Measurements from ENCODE around the gene SYK.
A peak's percentile ranks its signal among the peaks of the same experiment; 100 is the strongest.

Gene SYK

GRCh38 chr9:90914868-90915483 is 113.4 kb downstream of the SYK start:
- peak; percentile 57 for DNase-seq (ENCODE audit: low read depth, low spot score)
- WGBS (ENCODE audit: insufficient coverage, insufficient read length): no CpG with 5 or more reads among the region's 7 CpGs
- no peak overlapping the region for H3K4me3 ChIP-seq (ENCODE audit: low read length)
- no peaks in the 10 kb centered on the region for H3K4me1 ChIP-seq (ENCODE audit: control insufficient read depth, insufficient read depth, low read length)
- no peaks in the 10 kb centered on the region for H3K27me3 ChIP-seq (ENCODE audit: control insufficient read depth, insufficient read depth, low read length)
- no peaks in the 10 kb centered on the region for H3K36me3 ChIP-seq (ENCODE audit: control insufficient read depth, insufficient read depth, low read length)
- no peak overlapping the region for H3K27ac ChIP-seq (ENCODE audit: low read length)
- no peaks in the 10 kb centered on the region for H3K9me3 ChIP-seq (ENCODE audit: control insufficient read depth, insufficient read depth, low read length)

DNA sequence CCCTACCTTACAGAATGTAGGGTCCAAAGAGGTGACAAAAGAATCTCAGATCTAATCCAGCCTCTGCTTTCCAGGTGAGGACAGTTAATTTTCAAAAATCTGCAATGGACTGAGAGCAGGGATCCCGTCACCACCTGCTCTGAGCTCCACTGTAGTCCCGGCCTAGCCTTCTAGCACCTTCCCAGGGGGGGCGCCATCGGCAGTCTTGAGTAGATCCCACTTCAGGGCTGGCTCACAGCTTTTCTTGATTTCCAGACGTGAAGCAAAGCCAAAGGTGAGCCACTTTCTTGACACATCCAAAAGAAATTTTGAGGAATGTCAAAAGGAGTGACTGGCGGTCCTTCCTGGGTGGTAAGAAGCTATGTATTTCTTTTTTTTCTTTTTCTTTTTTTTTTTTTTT is 114.1 kb downstream of the SYK start:
- H3K27me3 ChIP-seq (ENCODE audit: control insufficient read depth, insufficient read depth, low read length): no peaks in the 10 kb centered on the region
- H3K36me3 ChIP-seq (ENCODE audit: control insufficient read depth, insufficient read depth, low read length): no peaks in the 10 kb centered on the region
- no peaks in the 10 kb centered on the region for H3K4me1 ChIP-seq (ENCODE audit: control insufficient read depth, insufficient read depth, low read length)
- no CpG with 5 or more reads among the region's 6 CpGs for WGBS (ENCODE audit: insufficient coverage, insufficient read length)
- H3K4me3 ChIP-seq (ENCODE audit: low read length): no peak overlapping the region
- H3K9me3 ChIP-seq (ENCODE audit: control insufficient read depth, insufficient read depth, low read length): no peaks in the 10 kb centered on the region
- H3K27ac ChIP-seq (ENCODE audit: low read length): no peak overlapping the region
- no peak for DNase-seq (ENCODE audit: low read depth, low spot score)

- no peak overlapping the region for H3K27ac ChIP-seq (ENCODE audit: low read length)
- DNase-seq (ENCODE audit: low read depth, low spot score): no peak
- no peaks in the 10 kb centered on the region for H3K4me1 ChIP-seq (ENCODE audit: control insufficient read depth, insufficient read depth, low read length)
- no peaks in the 10 kb centered on the region for H3K9me3 ChIP-seq (ENCODE audit: control insufficient read depth, insufficient read depth, low read length)
- H3K4me3 ChIP-seq (ENCODE audit: low read length): no peak overlapping the region
- no peaks in the 10 kb centered on the region for H3K27me3 ChIP-seq (ENCODE audit: control insufficient read depth, insufficient read depth, low read length)
- no CpG with 5 or more reads among the region's 11 CpGs for whole genome bisulfite sequencing (ENCODE audit: insufficient coverage, insufficient read length)
- H3K36me3 ChIP-seq (ENCODE audit: control insufficient read depth, insufficient read depth, low read length): no peaks in the 10 kb centered on the region
Measured at GRCh38 chr9:90916147-90916734, 114.6 kb downstream of the SYK start.

DNA sequence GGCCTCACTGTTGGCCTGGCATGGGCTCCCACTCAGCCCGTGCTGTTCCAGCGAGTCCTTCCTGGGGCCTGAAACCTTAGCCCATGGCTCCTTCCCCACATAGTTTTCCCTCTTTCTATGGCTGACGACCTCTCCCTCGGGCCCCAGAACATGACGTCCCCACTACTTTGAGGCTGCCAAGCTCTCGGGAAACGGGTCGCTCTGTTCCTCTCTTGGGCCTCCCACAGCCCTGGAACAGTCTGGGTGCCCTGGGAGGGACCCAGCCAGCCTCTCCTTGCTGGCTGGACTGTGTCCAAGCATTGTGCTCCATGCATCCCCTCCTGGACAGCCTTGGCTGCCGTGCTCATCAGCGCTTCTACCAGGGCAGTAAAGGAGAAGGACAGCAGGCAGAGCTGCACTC is 118.3 kb downstream of the SYK start:
- H3K27me3 ChIP-seq (ENCODE audit: control insufficient read depth, insufficient read depth, low read length): no peaks in the 10 kb centered on the region
- no peak for DNase-seq (ENCODE audit: low read depth, low spot score)
- no CpG with 5 or more reads among the region's 10 CpGs for WGBS (ENCODE audit: insufficient coverage, insufficient read length)
- H3K36me3 ChIP-seq (ENCODE audit: control insufficient read depth, insufficient read depth, low read length): no peaks in the 10 kb centered on the region
- H3K4me1 ChIP-seq (ENCODE audit: control insufficient read depth, insufficient read depth, low read length): no peaks in the 10 kb centered on the region
- no peak overlapping the region for H3K4me3 ChIP-seq (ENCODE audit: low read length)
- H3K27ac ChIP-seq (ENCODE audit: low read length): no peak overlapping the region
- no peaks in the 10 kb centered on the region for H3K9me3 ChIP-seq (ENCODE audit: control insufficient read depth, insufficient read depth, low read length)

- Histone ChIP-seq H3K4me3 (ENCODE audit: low read length) (no peak overlapping the region; the same call in 1 of the 2 replicates), H3K27ac (ENCODE audit: low read length) (no peak overlapping the region), H3K36me3 (ENCODE audit: control insufficient read depth, insufficient read depth, low read length) (no peaks in the 10 kb centered on the region), H3K27me3 (ENCODE audit: control insufficient read depth, insufficient read depth, low read length) (no peaks in the 10 kb centered on the region), H3K4me1 (ENCODE audit: control insufficient read depth, insufficient read depth, low read length) (no peaks in the 10 kb centered on the region), H3K9me3 (ENCODE audit: control insufficient read depth, insufficient read depth, low read length) (no peaks in the 10 kb centered on the region)
- no peak for DNase-seq (ENCODE audit: low read depth, low spot score)
- no CpG with 5 or more reads among the region's 8 CpGs for WGBS (ENCODE audit: insufficient coverage, insufficient read length)
Measured at GRCh38 chr9:90921104-90921503, 119.5 kb downstream of the SYK start.

GRCh38 chr9:90921969-90922368 is 120.3 kb downstream of the SYK start:
- DNase-seq (ENCODE audit: low read depth, low spot score): no peak
- WGBS (ENCODE audit: insufficient coverage, insufficient read length): no CpG with 5 or more reads among the region's 7 CpGs
- Histone ChIP-seq H3K27me3 (ENCODE audit: control insufficient read depth, insufficient read depth, low read length) (no peaks in the 10 kb centered on the region), H3K4me3 (ENCODE audit: low read length) (no peak overlapping the region), H3K9me3 (ENCODE audit: control insufficient read depth, insufficient read depth, low read length) (no peaks in the 10 kb centered on the region), H3K27ac (ENCODE audit: low read length) (no peak overlapping the region), H3K36me3 (ENCODE audit: control insufficient read depth, insufficient read depth, low read length) (no peaks in the 10 kb centered on the region), H3K4me1 (ENCODE audit: control insufficient read depth, insufficient read depth, low read length) (no peaks in the 10 kb centered on the region)

DNA sequence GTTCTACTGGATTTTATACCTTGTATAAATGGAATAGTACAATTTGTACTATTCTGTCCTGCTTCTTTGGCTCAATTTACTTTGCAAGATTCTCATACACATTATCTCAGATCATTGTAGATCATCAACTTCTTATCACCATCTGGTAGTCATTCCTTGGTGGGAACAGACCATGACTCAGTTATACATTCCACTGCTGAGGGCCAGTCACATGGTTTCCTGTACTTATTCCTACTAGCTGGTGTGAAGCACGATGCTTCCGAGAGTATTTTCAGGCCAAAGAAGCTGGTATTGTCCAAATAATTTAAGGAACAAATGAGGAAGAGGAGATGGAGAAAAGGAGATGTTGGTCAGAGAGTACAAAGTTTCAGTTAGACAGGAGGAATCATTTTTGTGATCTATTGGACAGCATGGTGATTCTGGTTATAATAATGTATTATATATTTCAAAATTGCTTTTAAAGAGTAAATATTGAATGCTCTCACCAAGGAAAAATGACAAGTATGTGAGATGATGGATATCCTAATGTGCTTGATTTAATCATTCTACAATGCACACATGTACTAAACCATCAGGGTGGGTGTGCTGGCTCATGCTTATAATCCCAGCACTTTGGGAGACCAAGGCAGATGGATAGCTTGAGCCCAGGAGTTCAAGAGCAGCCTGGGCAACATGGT is 124.1 kb downstream of the SYK start:
- Histone ChIP-seq H3K4me1 (ENCODE audit: control insufficient read depth, insufficient read depth, low read length) (no peaks in the 10 kb centered on the region), H3K27ac (ENCODE audit: low read length) (no peak overlapping the region), H3K9me3 (ENCODE audit: control insufficient read depth, insufficient read depth, low read length) (no peaks in the 10 kb centered on the region), H3K4me3 (ENCODE audit: low read length) (no peak overlapping the region), H3K27me3 (ENCODE audit: control insufficient read depth, insufficient read depth, low read length) (no peaks in the 10 kb centered on the region), H3K36me3 (ENCODE audit: control insufficient read depth, insufficient read depth, low read length) (no peaks in the 10 kb centered on the region)
- WGBS (ENCODE audit: insufficient coverage, insufficient read length): no CpG with 5 or more reads among the region's 2 CpGs
- no peak for DNase-seq (ENCODE audit: low read depth, low spot score)

DNA sequence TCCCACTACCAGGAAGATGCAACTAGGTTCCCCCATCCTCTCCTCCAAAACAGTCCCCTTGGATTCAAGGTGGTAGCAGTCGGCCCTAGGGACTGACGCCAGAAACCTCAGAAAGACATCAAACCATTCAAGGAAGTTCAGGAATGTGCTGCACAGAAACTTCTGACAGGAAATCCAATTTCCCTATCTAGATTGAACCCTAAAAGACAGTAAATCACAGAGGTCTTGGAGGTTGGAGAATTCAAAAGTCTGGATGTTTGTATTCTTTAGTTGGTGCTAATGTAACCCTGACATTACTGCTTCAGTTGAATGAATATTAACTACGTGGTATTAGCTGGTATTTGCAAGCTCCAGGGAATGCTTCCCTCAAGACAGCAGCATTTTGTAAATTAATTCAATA is 125.3 kb downstream of the SYK start:
- no CpG with 5 or more reads among the region's 3 CpGs for WGBS (ENCODE audit: insufficient coverage, insufficient read length)
- Histone ChIP-seq H3K36me3 (ENCODE audit: control insufficient read depth, insufficient read depth, low read length) (no peaks in the 10 kb centered on the region), H3K27me3 (ENCODE audit: control insufficient read depth, insufficient read depth, low read length) (no peaks in the 10 kb centered on the region), H3K4me1 (ENCODE audit: control insufficient read depth, insufficient read depth, low read length) (no peaks in the 10 kb centered on the region), H3K9me3 (ENCODE audit: control insufficient read depth, insufficient read depth, low read length) (no peaks in the 10 kb centered on the region), H3K4me3 (ENCODE audit: low read length) (no peak overlapping the region), H3K27ac (ENCODE audit: low read length) (no peak overlapping the region)
- no peak for DNase-seq (ENCODE audit: low read depth, low spot score)

DNA sequence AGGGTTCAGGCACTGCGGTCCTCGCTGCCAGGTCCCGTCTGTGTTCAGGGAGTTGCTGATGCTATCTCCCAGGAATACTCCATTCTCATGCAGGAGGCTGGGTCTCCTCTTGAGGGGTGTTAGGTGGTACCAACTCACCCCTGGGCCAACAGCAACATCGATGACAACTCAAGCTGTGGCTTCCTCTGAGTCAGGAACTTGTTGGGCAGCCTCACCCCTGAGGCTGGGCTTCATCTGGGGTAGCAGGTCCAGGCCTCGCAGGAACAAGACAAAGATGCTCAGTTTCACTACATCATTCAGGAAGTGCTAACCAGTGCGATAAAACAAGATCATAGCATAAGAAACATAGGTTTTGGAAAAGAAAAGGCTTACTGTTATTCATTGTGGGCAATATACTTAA is 125.9 kb downstream of the SYK start:
- H3K4me1 ChIP-seq (ENCODE audit: control insufficient read depth, insufficient read depth, low read length): no peaks in the 10 kb centered on the region
- H3K27me3 ChIP-seq (ENCODE audit: control insufficient read depth, insufficient read depth, low read length): no peaks in the 10 kb centered on the region
- H3K27ac ChIP-seq (ENCODE audit: low read length): no peak overlapping the region
- H3K9me3 ChIP-seq (ENCODE audit: control insufficient read depth, insufficient read depth, low read length): no peaks in the 10 kb centered on the region
- H3K36me3 ChIP-seq (ENCODE audit: control insufficient read depth, insufficient read depth, low read length): no peaks in the 10 kb centered on the region
- DNase-seq (ENCODE audit: low read depth, low spot score): no peak
- H3K4me3 ChIP-seq (ENCODE audit: low read length): no peak overlapping the region
- no CpG with 5 or more reads among the region's 6 CpGs for WGBS (ENCODE audit: insufficient coverage, insufficient read length)

DNA sequence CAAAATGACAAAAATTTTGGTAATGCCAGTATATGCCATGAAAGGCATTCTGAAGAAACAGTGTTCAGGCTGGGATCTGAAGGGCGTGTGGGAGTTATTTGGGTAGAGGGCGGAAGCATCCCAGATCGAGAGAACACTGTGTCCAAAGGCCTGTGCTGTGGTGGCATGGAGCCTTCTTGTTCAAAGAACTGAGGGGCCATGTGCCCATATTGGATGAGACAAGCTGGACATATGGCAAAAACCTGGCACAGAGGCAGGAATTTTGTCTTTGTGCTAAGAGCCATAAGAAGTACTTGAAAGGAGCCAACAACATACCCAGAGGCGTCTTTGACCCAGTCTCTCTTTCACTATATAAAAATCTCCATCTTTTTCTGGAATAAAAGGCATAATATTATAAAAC is 128.0 kb downstream of the SYK start:
- Histone ChIP-seq H3K4me3 (ENCODE audit: low read length) (no peak overlapping the region), H3K27ac (ENCODE audit: low read length) (no peak overlapping the region), H3K27me3 (ENCODE audit: control insufficient read depth, insufficient read depth, low read length) (no peaks in the 10 kb centered on the region), H3K9me3 (ENCODE audit: control insufficient read depth, insufficient read depth, low read length) (no peaks in the 10 kb centered on the region), H3K4me1 (ENCODE audit: control insufficient read depth, insufficient read depth, low read length) (no peaks in the 10 kb centered on the region), H3K36me3 (ENCODE audit: control insufficient read depth, insufficient read depth, low read length) (no peaks in the 10 kb centered on the region)
- no CpG with 5 or more reads among the region's 4 CpGs for WGBS (ENCODE audit: insufficient coverage, insufficient read length)
- no peak for DNase-seq (ENCODE audit: low read depth, low spot score)

DNA sequence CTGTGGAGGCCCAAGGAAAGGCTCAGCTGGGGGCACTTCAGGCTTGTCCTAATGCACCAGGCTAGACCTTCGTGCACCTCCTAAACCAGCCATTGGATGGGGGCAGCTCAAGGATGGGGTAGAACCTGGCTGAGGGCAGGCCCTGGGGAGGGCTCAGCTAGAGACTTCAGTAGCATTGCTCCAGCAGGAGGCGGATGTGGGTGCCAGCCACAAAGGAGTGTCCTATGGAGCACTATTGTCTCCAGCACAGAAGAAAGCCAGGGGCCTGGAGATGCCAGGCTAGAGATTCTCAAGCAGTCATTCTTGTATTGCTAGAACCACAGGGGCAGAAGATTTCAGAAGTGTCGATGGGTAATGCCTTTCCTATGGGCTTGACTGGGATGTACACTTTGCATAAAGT is 131.8 kb downstream of the SYK start:
- Histone ChIP-seq H3K9me3 (ENCODE audit: control insufficient read depth, insufficient read depth, low read length) (no peaks in the 10 kb centered on the region), H3K27ac (ENCODE audit: low read length) (no peak overlapping the region), H3K36me3 (ENCODE audit: control insufficient read depth, insufficient read depth, low read length) (no peaks in the 10 kb centered on the region), H3K4me3 (ENCODE audit: low read length) (no peak overlapping the region; the same call in 1 of the 2 replicates), H3K4me1 (ENCODE audit: control insufficient read depth, insufficient read depth, low read length) (no peaks in the 10 kb centered on the region), H3K27me3 (ENCODE audit: control insufficient read depth, insufficient read depth, low read length) (no peaks in the 10 kb centered on the region)
- DNase-seq (ENCODE audit: low read depth, low spot score): no peak
- WGBS (ENCODE audit: insufficient coverage, insufficient read length): no CpG with 5 or more reads among the region's 3 CpGs
